IPS-20b (cell line): Measurements from ENCODE around the gene FBXO38.

Experiments used
- H3K27ac ChIP-seq: one replicate; pipeline ENCODE4 v1.5.1; 2013; ENCODE audit warnings: low read length
- H3K27me3 ChIP-seq: 2 replicates; pipeline ENCODE4 v1.6.1; 2013; ENCODE audit warnings: mild to moderate bottlenecking, low read length, inconsistent platforms; ENCODE audit not compliant: insufficient read depth
- H3K36me3 ChIP-seq: 2 replicates; pipeline ENCODE4 v1.6.1; 2013; ENCODE audit warnings: low read depth, mild to moderate bottlenecking, inconsistent platforms, low read length, moderate library complexity; ENCODE audit not compliant: insufficient read depth
- H3K4me1 ChIP-seq: 2 replicates; pipeline ENCODE4 v1.6.1; 2013; ENCODE audit warnings: mild to moderate bottlenecking, control low read depth, inconsistent platforms, low read length, moderate library complexity; ENCODE audit not compliant: insufficient read depth
- H3K4me3 ChIP-seq: 2 replicates; pipeline ENCODE4 v1.5.1; 2013; ENCODE audit warnings: mild to moderate bottlenecking, low read length, inconsistent platforms
- H3K9ac ChIP-seq: 2 replicates; pipeline ENCODE4 v1.6.1; 2013; ENCODE audit warnings: low read depth, mild to moderate bottlenecking, inconsistent platforms, low read length, moderate library complexity
- H3K9me3 ChIP-seq: 2 replicates; pipeline ENCODE4 v1.6.1; 2013; ENCODE audit warnings: mild to moderate bottlenecking, low read depth, low read length, inconsistent platforms; ENCODE audit not compliant: insufficient read depth

The FBXO38 gene

GRCh38 chr5:148437249-148437648, 53.5 kb downstream of the FBXO38 start:
- no peaks in the 10 kb centered on the region for H3K9me3 ChIP-seq
- no peak overlapping the region for H3K27ac ChIP-seq
- H3K27me3 ChIP-seq, result no peaks in the 10 kb centered on the region
- no peak overlapping the region for H3K9ac ChIP-seq
- H3K4me3 ChIP-seq, result no peak overlapping the region
- peaks cover 85% of the 10 kb centered on the region for H3K36me3 ChIP-seq
- H3K4me1 ChIP-seq, result no peaks in the 10 kb centered on the region

- Histone ChIP-seq H3K9ac (no peak overlapping the region), H3K9me3 (no peaks in the 10 kb centered on the region), H3K36me3 (peaks cover 81% of the 10 kb centered on the region)
Observed at GRCh38 chr5:148438933-148439332, 55.2 kb downstream of the FBXO38 start.

GRCh38 chr5:148443241-148443640, 59.5 kb downstream of the FBXO38 start:
- Histone ChIP-seq H3K27me3 (no peaks in the 10 kb centered on the region), H3K27ac (no peak overlapping the region)

More at GRCh38 chr5:148438933-148439332, 55.2 kb downstream of the FBXO38 start:
- Histone ChIP-seq H3K27ac (no peak overlapping the region), H3K4me3 (no peak overlapping the region), H3K27me3 (no peaks in the 10 kb centered on the region), H3K4me1 (no peaks in the 10 kb centered on the region)

GRCh38 chr5:148443998-148444397, 60.2 kb downstream of the FBXO38 start:
- H3K27ac ChIP-seq, result no peak overlapping the region
- H3K27me3 ChIP-seq, result no peaks in the 10 kb centered on the region
- H3K4me3 ChIP-seq, result no peak overlapping the region
- peaks cover 7% of the 10 kb centered on the region; the same call in 1 of the 2 replicates for H3K4me1 ChIP-seq
- H3K9ac ChIP-seq, result no peak overlapping the region
- no peaks in the 10 kb centered on the region for H3K9me3 ChIP-seq
- peaks cover 40% of the 10 kb centered on the region for H3K36me3 ChIP-seq

More at GRCh38 chr5:148443241-148443640, 59.5 kb downstream of the FBXO38 start:
- Histone ChIP-seq H3K9me3 (no peaks in the 10 kb centered on the region), H3K4me1 (peaks cover 7% of the 10 kb centered on the region; the same call in 1 of the 2 replicates), H3K4me3 (no peak overlapping the region), H3K36me3 (peaks cover 48% of the 10 kb centered on the region), H3K9ac (no peak overlapping the region)

GRCh38 chr5:148445578-148445977, 61.8 kb downstream of the FBXO38 start:
- Histone ChIP-seq H3K36me3 (peaks cover 24% of the 10 kb centered on the region), H3K27ac (no peak overlapping the region), H3K27me3 (no peaks in the 10 kb centered on the region), H3K4me1 (peaks cover 7% of the 10 kb centered on the region; the same call in 1 of the 2 replicates), H3K9ac (no peak overlapping the region), H3K4me3 (no peak overlapping the region), H3K9me3 (no peaks in the 10 kb centered on the region)

GRCh38 chr5:148446611-148447010, 62.9 kb downstream of the FBXO38 start:
- no peak overlapping the region for H3K27ac ChIP-seq
- peaks cover 7% of the 10 kb centered on the region; the same call in 1 of the 2 replicates for H3K4me1 ChIP-seq
- peaks cover 14% of the 10 kb centered on the region for H3K36me3 ChIP-seq
- H3K9ac ChIP-seq, result no peak overlapping the region
- H3K9me3 ChIP-seq, result no peaks in the 10 kb centered on the region
- no peaks in the 10 kb centered on the region for H3K27me3 ChIP-seq
- H3K4me3 ChIP-seq, result no peak overlapping the region

- Histone ChIP-seq H3K9me3 (no peaks in the 10 kb centered on the region), H3K4me3 (no peak overlapping the region), H3K27ac (no peak overlapping the region), H3K36me3 (no peaks in the 10 kb centered on the region), H3K9ac (no peak overlapping the region), H3K27me3 (no peaks in the 10 kb centered on the region), H3K4me1 (peaks cover 15% of the 10 kb centered on the region)
Observed at GRCh38 chr5:148452499-148453193, 68.9 kb downstream of the FBXO38 start.

- Histone ChIP-seq H3K4me3 (no peak overlapping the region), H3K4me1 (peaks cover 15% of the 10 kb centered on the region), H3K27ac (no peak overlapping the region), H3K36me3 (no peaks in the 10 kb centered on the region), H3K27me3 (no peaks in the 10 kb centered on the region), H3K9me3 (no peaks in the 10 kb centered on the region), H3K9ac (no peak overlapping the region)
Observed at GRCh38 chr5:148454576-148454975, 70.8 kb downstream of the FBXO38 start.

- no peaks in the 10 kb centered on the region for H3K9me3 ChIP-seq
- no peaks in the 10 kb centered on the region for H3K27me3 ChIP-seq
- H3K36me3 ChIP-seq, result no peaks in the 10 kb centered on the region
- peaks cover 15% of the 10 kb centered on the region for H3K4me1 ChIP-seq
- H3K9ac ChIP-seq, result no peak overlapping the region
- H3K27ac ChIP-seq, result no peak overlapping the region
- H3K4me3 ChIP-seq, result no peak overlapping the region
Observed at GRCh38 chr5:148455185-148455584, 71.4 kb downstream of the FBXO38 start.

GRCh38 chr5:148457183-148457620, 73.4 kb downstream of the FBXO38 start:
- H3K27me3 ChIP-seq, result no peaks in the 10 kb centered on the region
- H3K27ac ChIP-seq, result no peak overlapping the region
- no peaks in the 10 kb centered on the region for H3K9me3 ChIP-seq
- peaks cover 15% of the 10 kb centered on the region for H3K4me1 ChIP-seq
- no peaks in the 10 kb centered on the region for H3K36me3 ChIP-seq
- H3K9ac ChIP-seq, result no peak overlapping the region
- no peak overlapping the region for H3K4me3 ChIP-seq

GRCh38 chr5:148458036-148458888, 74.5 kb downstream of the FBXO38 start:
- H3K9me3 ChIP-seq, result no peaks in the 10 kb centered on the region
- H3K36me3 ChIP-seq, result no peaks in the 10 kb centered on the region
- H3K27ac ChIP-seq, result no peak overlapping the region
- no peak overlapping the region for H3K9ac ChIP-seq
- no peaks in the 10 kb centered on the region for H3K27me3 ChIP-seq
- H3K4me1 ChIP-seq, result peaks cover 15% of the 10 kb centered on the region
- no peak overlapping the region for H3K4me3 ChIP-seq

- Histone ChIP-seq H3K4me3 (no peak overlapping the region), H3K36me3 (no peaks in the 10 kb centered on the region), H3K27ac (no peak overlapping the region), H3K9ac (no peak overlapping the region), H3K9me3 (no peaks in the 10 kb centered on the region), H3K4me1 (peaks cover 9% of the 10 kb centered on the region), H3K27me3 (no peaks in the 10 kb centered on the region)
Observed at GRCh38 chr5:148459669-148460068, 75.9 kb downstream of the FBXO38 start.
